Measurements from ENCODE around the gene PDE1A. TPM values are rescaled to one million over a fixed set of nuclear protein-coding genes. Genes with fewer than 3 reads are reported as not detected.

Gene PDE1A
- total and polyA plus RNA-seq, 2 of the 4 experiments (the other 2 are of a cell fraction), result 0.24 to 0.90 TPM

GRCh38 chr2:182208421-182208820, 218.4 kb downstream of the PDE1A start:
- H3K23ac ChIP-seq (ENCODE audit: low read depth, low read length), result no peak overlapping the region
- no peak overlapping the region for H4K91ac ChIP-seq (ENCODE audit: insufficient read depth, low read depth, low read length)
- H3K9ac ChIP-seq (ENCODE audit: low read depth, low read length), result no peak overlapping the region
- H3K27me3 ChIP-seq (ENCODE audit: control insufficient read depth, insufficient read depth, low read length), result no peaks in the 10 kb centered on the region
- H4K8ac ChIP-seq (ENCODE audit: low read depth in 2 of 2, low read length in 2 of 2), result no peak overlapping the region
- no peak overlapping the region for H3K4me2 ChIP-seq (ENCODE audit: low read depth, low read length)
- H3K4me1 ChIP-seq (ENCODE audit: control insufficient read depth, insufficient read depth, low read length), result no peaks in the 10 kb centered on the region
- no peaks in the 10 kb centered on the region for H3K9me1 ChIP-seq (ENCODE audit: insufficient read depth, low read length)
- H2BK20ac ChIP-seq (ENCODE audit: low read depth, low read length), result no peak overlapping the region
- no peak for ATAC-seq (ENCODE audit: low read depth)
- in situ Hi-C loops (cut with MboI; ENCODE audit: low sequenced_read_pairs), result no loop called here
- no peak overlapping the region for H3K27ac ChIP-seq (ENCODE audit: insufficient read depth, low read length)
- no peak overlapping the region for H3K56ac ChIP-seq (ENCODE audit: extremely low read depth, insufficient read depth, low read length)
- no peak overlapping the region for H3K4ac ChIP-seq (ENCODE audit: low read depth, low read length)
- no peaks in the 10 kb centered on the region for H3K79me1 ChIP-seq (ENCODE audit: low read depth in 1 of 2, low read length in 2 of 2)
- H2BK120ac ChIP-seq (ENCODE audit: low read depth, low read length), result no peak overlapping the region
- DNase-seq, result no peak
- no peak overlapping the region for H4K5ac ChIP-seq (ENCODE audit: low read depth, low read length)
- no peak for TF ChIP-seq BHLHE40 (IDR thresholded peaks at IDR 0.05; ENCODE audit: low read depth, low read length)
- TF ChIP-seq MAFK (IDR thresholded peaks at IDR 0.05; ENCODE audit: low read depth, low read length), result no peak
- no peak for TF ChIP-seq POLR2A (IDR thresholded peaks at IDR 0.05; ENCODE audit: low read depth, low read length)
- TF ChIP-seq MXI1 (IDR thresholded peaks at IDR 0.05; ENCODE audit: borderline replicate concordance, low read depth, low read length), result no peak
- TF ChIP-seq CHD1 (IDR thresholded peaks at IDR 0.05; ENCODE audit: low read depth, low read length), result no peak
- no peak for TF ChIP-seq CEBPB (IDR thresholded peaks at IDR 0.05; ENCODE audit: low read depth, low read length)
- no peak for TF ChIP-seq MAZ (IDR thresholded peaks at IDR 0.05; ENCODE audit: borderline replicate concordance, low read depth, low read length)
- no peak for TF ChIP-seq FOS (IDR thresholded peaks at IDR 0.05; ENCODE audit: low read depth, low read length)
- TF ChIP-seq, protein P1, sequence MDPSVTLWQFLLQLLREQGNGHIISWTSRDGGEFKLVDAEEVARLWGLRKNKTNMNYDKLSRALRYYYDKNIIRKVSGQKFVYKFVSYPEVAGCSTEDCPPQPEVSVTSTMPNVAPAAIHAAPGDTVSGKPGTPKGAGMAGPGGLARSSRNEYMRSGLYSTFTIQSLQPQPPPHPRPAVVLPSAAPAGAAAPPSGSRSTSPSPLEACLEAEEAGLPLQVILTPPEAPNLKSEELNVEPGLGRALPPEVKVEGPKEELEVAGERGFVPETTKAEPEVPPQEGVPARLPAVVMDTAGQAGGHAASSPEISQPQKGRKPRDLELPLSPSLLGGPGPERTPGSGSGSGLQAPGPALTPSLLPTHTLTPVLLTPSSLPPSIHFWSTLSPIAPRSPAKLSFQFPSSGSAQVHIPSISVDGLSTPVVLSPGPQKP (IDR thresholded peaks at IDR 0.05; ENCODE audit: borderline replicate concordance, low read depth, low read length), result no peak
- no peak for TF ChIP-seq SMC3 (IDR thresholded peaks at IDR 0.05; ENCODE audit: low read depth, low read length)
- no peak for TF ChIP-seq RFX5 (IDR thresholded peaks at IDR 0.05; ENCODE audit: low read depth, low read length)
- TF ChIP-seq, protein P2, sequence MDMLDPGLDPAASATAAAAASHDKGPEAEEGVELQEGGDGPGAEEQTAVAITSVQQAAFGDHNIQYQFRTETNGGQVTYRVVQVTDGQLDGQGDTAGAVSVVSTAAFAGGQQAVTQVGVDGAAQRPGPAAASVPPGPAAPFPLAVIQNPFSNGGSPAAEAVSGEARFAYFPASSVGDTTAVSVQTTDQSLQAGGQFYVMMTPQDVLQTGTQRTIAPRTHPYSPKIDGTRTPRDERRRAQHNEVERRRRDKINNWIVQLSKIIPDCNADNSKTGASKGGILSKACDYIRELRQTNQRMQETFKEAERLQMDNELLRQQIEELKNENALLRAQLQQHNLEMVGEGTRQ (IDR thresholded peaks at IDR 0.05; ENCODE audit: low read depth, low read length), result no peak
- no peak for TF ChIP-seq NFE2L2 (IDR thresholded peaks at IDR 0.05; ENCODE audit: low read depth, low read length)
- TF ChIP-seq, protein P3, sequence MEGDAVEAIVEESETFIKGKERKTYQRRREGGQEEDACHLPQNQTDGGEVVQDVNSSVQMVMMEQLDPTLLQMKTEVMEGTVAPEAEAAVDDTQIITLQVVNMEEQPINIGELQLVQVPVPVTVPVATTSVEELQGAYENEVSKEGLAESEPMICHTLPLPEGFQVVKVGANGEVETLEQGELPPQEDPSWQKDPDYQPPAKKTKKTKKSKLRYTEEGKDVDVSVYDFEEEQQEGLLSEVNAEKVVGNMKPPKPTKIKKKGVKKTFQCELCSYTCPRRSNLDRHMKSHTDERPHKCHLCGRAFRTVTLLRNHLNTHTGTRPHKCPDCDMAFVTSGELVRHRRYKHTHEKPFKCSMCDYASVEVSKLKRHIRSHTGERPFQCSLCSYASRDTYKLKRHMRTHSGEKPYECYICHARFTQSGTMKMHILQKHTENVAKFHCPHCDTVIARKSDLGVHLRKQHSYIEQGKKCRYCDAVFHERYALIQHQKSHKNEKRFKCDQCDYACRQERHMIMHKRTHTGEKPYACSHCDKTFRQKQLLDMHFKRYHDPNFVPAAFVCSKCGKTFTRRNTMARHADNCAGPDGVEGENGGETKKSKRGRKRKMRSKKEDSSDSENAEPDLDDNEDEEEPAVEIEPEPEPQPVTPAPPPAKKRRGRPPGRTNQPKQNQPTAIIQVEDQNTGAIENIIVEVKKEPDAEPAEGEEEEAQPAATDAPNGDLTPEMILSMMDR (conservative IDR thresholded peaks at IDR 0.05; ENCODE audit: low read depth, low read length), result no peak
- TF ChIP-seq RAD21 (IDR thresholded peaks at IDR 0.05; ENCODE audit: low read length), result no peak
- TF ChIP-seq RCOR1 (IDR thresholded peaks at IDR 0.05; ENCODE audit: insufficient replicate concordance, low read length), result no peak
- no peak overlapping the region for H3K4me3 ChIP-seq (ENCODE audit: insufficient read depth, low read depth, low read length)
- H3K18ac ChIP-seq (ENCODE audit: low read depth, low read length), result no peak overlapping the region
- no peak overlapping the region for H2AK9ac ChIP-seq (replicated peaks; ENCODE audit: low read depth, low read length, poor library complexity)
- intact Hi-C loops (cut with micrococcal nuclease), result no loop called here
- no CpG with 5 or more reads among the region's 4 CpGs for WGBS, 2 experiments (ENCODE audit: extremely low coverage in 2 of 2, insufficient read length in 1 of 2)
- H2BK15ac ChIP-seq (ENCODE audit: low read depth, low read length), result no peak overlapping the region
- no peaks in the 10 kb centered on the region for H3K9me3 ChIP-seq (ENCODE audit: control insufficient read depth, insufficient read depth, low read length)
- dilution Hi-C loops (cut with HindIII; ENCODE audit: low sequenced_read_pairs, unreplicated experiment), result no loop called here
- H3K36me3 ChIP-seq (ENCODE audit: control insufficient read depth, insufficient read depth, low read length), result no peaks in the 10 kb centered on the region
- no TSS peak for BruUV-seq (replicated peaks)
- no peak overlapping the region for H2BK5ac ChIP-seq (ENCODE audit: low read depth, low read length, poor library complexity, severe bottlenecking)
- no peak overlapping the region for H2AK5ac ChIP-seq (ENCODE audit: low read depth, low read length)
- ChIA-PET POLR2A (ENCODE audit: unreplicated experiment) (no interaction called here), CTCF (no interaction called here)
- no peak overlapping the region for H2AFZ ChIP-seq (replicated peaks; ENCODE audit: low read length, poor library complexity)
- no peak overlapping the region for H3K14ac ChIP-seq (replicated peaks; ENCODE audit: low read depth, low read length)
- H4K20me1 ChIP-seq (ENCODE audit: insufficient read depth, low read length), result no peaks in the 10 kb centered on the region
